ENCODE measurements around the gene RCAN3. TPM values are rescaled to one million over a fixed set of nuclear protein-coding genes. Genes with fewer than 3 reads are reported as not detected.

The RCAN3 gene
- total and polyA plus RNA-seq, 2 of the 13 experiments (the other 11 are each of a cell fraction or from before 2014, with no cell fraction given): 12.2 to 13.3 TPM

DNA sequence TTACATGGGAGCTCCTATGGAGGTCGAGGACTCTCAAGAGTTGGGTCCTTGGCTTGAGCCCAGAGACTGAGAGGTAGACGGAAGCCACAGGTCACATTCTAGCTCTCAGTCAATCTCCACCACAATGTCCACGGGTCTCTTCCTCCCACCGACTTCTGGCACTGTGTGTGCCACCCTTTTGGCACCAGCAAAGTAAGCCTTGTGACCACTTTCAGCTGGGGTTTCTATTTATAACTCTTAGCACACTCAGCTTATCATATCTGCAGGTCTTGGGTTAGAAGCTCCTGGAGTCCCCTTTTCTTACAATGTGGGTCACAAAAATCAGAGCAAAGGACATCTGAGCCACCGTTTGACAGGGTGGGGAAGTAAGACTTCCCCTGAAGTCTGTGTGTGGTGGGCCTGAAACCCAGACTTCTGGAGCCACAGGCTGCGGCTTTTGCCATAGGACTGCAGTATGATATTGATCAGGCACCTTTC, 81.6 kb downstream of the RCAN3 start:
- intact Hi-C loops (cut with micrococcal nuclease; ENCODE audit: unreplicated experiment) (no loop called here), in situ Hi-C loops (cut with HindIII; ENCODE audit: extremely low pct_ligation_motif_present, low pct_unique_long_range_greater_than_20kb) (no loop called here)
- H3K79me2 ChIP-seq (ENCODE audit: insufficient read depth, low read length): no peaks in the 10 kb centered on the region
- no peak overlapping the region for H2AFZ ChIP-seq (ENCODE audit: low read length)
- H3K9ac ChIP-seq (ENCODE audit: insufficient read depth, low read depth, low read length): no peak overlapping the region
- H3K27ac ChIP-seq (ENCODE audit: extremely low read length, insufficient read depth, low read length): no peak overlapping the region
- WGBS (ENCODE audit: low lambda C conversion rate): 78% methylated on average over 6 of the region's 6 CpGs
- DNase-seq (ENCODE audit: low spot score): no peak
- no peak overlapping the region for H3K4me3 ChIP-seq (replicated peaks in 1 of 3; ENCODE audit: insufficient read depth in 1 of 3, low read depth in 2 of 3, low read length in 3 of 3)
- no peaks in the 10 kb centered on the region for H4K20me1 ChIP-seq (ENCODE audit: insufficient read depth, low read length)
- BruUV-seq (replicated peaks): no TSS peak
- ATAC-seq: no peak
- H3K27me3 ChIP-seq (ENCODE audit: control insufficient read depth in 1 of 2, insufficient read depth in 2 of 2, low read length in 2 of 2): no peaks in the 10 kb centered on the region
- TF ChIP-seq, protein P1, sequence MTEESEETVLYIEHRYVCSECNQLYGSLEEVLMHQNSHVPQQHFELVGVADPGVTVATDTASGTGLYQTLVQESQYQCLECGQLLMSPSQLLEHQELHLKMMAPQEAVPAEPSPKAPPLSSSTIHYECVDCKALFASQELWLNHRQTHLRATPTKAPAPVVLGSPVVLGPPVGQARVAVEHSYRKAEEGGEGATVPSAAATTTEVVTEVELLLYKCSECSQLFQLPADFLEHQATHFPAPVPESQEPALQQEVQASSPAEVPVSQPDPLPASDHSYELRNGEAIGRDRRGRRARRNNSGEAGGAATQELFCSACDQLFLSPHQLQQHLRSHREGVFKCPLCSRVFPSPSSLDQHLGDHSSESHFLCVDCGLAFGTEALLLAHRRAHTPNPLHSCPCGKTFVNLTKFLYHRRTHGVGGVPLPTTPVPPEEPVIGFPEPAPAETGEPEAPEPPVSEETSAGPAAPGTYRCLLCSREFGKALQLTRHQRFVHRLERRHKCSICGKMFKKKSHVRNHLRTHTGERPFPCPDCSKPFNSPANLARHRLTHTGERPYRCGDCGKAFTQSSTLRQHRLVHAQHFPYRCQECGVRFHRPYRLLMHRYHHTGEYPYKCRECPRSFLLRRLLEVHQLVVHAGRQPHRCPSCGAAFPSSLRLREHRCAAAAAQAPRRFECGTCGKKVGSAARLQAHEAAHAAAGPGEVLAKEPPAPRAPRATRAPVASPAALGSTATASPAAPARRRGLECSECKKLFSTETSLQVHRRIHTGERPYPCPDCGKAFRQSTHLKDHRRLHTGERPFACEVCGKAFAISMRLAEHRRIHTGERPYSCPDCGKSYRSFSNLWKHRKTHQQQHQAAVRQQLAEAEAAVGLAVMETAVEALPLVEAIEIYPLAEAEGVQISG (CRISPR knock-in tag; IDR thresholded peaks at IDR 0.05): no peak
- TF ChIP-seq ETV6 (CRISPR knock-in tag; conservative IDR thresholded peaks at IDR 0.05) (no peak), KDM3A (CRISPR knock-in tag; IDR thresholded peaks at IDR 0.05; ENCODE audit: low read depth) (no peak), KMT2B (CRISPR knock-in tag; IDR thresholded peaks at IDR 0.05) (no peak)
- POLR2A ChIA-PET: no interaction called here
- H3K4me1 ChIP-seq (ENCODE audit: insufficient read depth, low read length): peaks cover 58% of the 10 kb centered on the region
- no peaks in the 10 kb centered on the region; a peak in 1 of 5 replicates for H3K36me3 ChIP-seq (replicated peaks in 1 of 2; ENCODE audit: control insufficient read depth in 1 of 2, insufficient read depth in 2 of 2, low read length in 2 of 2)
- FAIRE-seq: no peak
- H3K4me2 ChIP-seq (ENCODE audit: low read depth, low read length): no peak overlapping the region
- CTCF ChIA-PET (ENCODE audit: low intra/inter-chr PET ratio, low total read pairs): no interaction called here
- no peaks in the 10 kb centered on the region for H3K9me3 ChIP-seq (ENCODE audit: low read length)

- CTCF ChIA-PET (ENCODE audit: low intra/inter-chr PET ratio, low total read pairs): interaction anchor here (1.6 to 1.7 kb wide), 3 partner anchors 19 to 171 kb away, joined by 5 to 8 read pairs (median 6); partner anchors contain the start of gene NIPAL3
- TF ChIP-seq RXRB (CRISPR knock-in tag; IDR thresholded peaks at IDR 0.05; ENCODE audit: borderline replicate concordance) (peak; percentile 53), LCORL (IDR thresholded peaks at IDR 0.05) (no peak), LCORL (CRISPR knock-in tag; IDR thresholded peaks at IDR 0.05) (0 out of 2 replicates have a peak, but pooled peaks have one; percentile 22), THAP9 (CRISPR knock-in tag; IDR thresholded peaks at IDR 0.05; ENCODE audit: borderline replicate concordance) (peak; percentile 28; the same call in 1 of the 2 replicates), RXRA (CRISPR knock-in tag; IDR thresholded peaks at IDR 0.05) (0 out of 2 replicates have a peak, but pooled peaks have one; percentile 51)
- TF ChIP-seq, protein P2, sequence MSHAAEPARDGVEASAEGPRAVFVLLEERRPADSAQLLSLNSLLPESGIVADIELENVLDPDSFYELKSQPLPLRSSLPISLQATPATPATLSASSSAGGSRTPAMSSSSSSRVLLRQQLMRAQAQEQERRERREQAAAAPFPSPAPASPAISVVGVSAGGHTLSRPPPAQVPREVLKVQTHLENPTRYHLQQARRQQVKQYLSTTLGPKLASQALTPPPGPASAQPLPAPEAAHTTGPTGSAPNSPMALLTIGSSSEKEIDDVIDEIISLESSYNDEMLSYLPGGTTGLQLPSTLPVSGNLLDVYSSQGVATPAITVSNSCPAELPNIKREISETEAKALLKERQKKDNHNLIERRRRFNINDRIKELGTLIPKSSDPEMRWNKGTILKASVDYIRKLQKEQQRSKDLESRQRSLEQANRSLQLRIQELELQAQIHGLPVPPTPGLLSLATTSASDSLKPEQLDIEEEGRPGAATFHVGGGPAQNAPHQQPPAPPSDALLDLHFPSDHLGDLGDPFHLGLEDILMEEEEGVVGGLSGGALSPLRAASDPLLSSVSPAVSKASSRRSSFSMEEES (CRISPR knock-in tag; IDR thresholded peaks at IDR 0.05): 0 out of 2 replicates have a peak, but pooled peaks have one; percentile 31
These were observed 83.5 kb downstream of the RCAN3 start for GRCh38 chr1:24586119-24586518.

More at GRCh38 chr1:24586119-24586518, 83.5 kb downstream of the RCAN3 start:
- no peak overlapping the region for H3K4me3 ChIP-seq (replicated peaks in 1 of 3; ENCODE audit: insufficient read depth in 1 of 3, low read depth in 2 of 3, low read length in 3 of 3)
- H3K4me2 ChIP-seq (ENCODE audit: low read depth, low read length): no peak overlapping the region
- FAIRE-seq (peak; percentile 49), DNase-seq (ENCODE audit: low spot score) (peak; percentile 35), ATAC-seq (peak; percentile 18; the same call in 1 of the 3 replicates)
- POLR2A ChIA-PET: interaction anchor here (2.3 kb wide), 1 partner anchor 84 kb away, joined by 7 read pairs; the partner anchor contains the start of gene RCAN3
- no peak overlapping the region for H2AFZ ChIP-seq (ENCODE audit: low read length)
- H4K20me1 ChIP-seq (ENCODE audit: insufficient read depth, low read length): no peaks in the 10 kb centered on the region
- H3K9me3 ChIP-seq (ENCODE audit: low read length): no peaks in the 10 kb centered on the region
- H3K27me3 ChIP-seq (ENCODE audit: control insufficient read depth in 1 of 2, insufficient read depth in 2 of 2, low read length in 2 of 2): no peaks in the 10 kb centered on the region
- intact Hi-C loops (cut with micrococcal nuclease; ENCODE audit: unreplicated experiment): loop anchor here (5.0 kb wide), 1 partner anchor 51 kb away; no protein-coding TSS in a partner anchor
- H3K9ac ChIP-seq (ENCODE audit: insufficient read depth, low read depth, low read length): no peak overlapping the region
- H3K36me3 ChIP-seq (replicated peaks in 1 of 2; ENCODE audit: control insufficient read depth in 1 of 2, insufficient read depth in 2 of 2, low read length in 2 of 2): no peaks in the 10 kb centered on the region; a peak in 1 of 5 replicates
- peak overlapping the region; percentile 41 for H3K27ac ChIP-seq (ENCODE audit: extremely low read length, insufficient read depth, low read length)
- no peaks in the 10 kb centered on the region for H3K79me2 ChIP-seq (ENCODE audit: insufficient read depth, low read length)
- BruUV-seq (replicated peaks): no TSS peak
- 60% methylated on average over 10 of the region's 10 CpGs for WGBS (ENCODE audit: low lambda C conversion rate)
- H3K4me1 ChIP-seq (ENCODE audit: insufficient read depth, low read length): peaks cover 55% of the 10 kb centered on the region
- in situ Hi-C loops (cut with HindIII; ENCODE audit: extremely low pct_ligation_motif_present, low pct_unique_long_range_greater_than_20kb): no loop called here

Data from HepG2 (cell line).